Stimulated activated effector memory CD8-positive, alpha-beta T cell treated with anti-CD3 and anti-CD28 coated beads, Interleukin-12 subunit alpha, Interleukin-12 subunit beta, amount 100 ng/mL, for 72 hours (primary cell): Measurements from ENCODE around the gene RAB3IL1.

Source experiments
- ATAC-seq: fragments of 150-1000 bp; cut with Tn5 transposase; 2 replicates; pipeline ENCODE4 v1.10.0; 2021
- DNase-seq, 2 donors: peaks; one replicate each; pipeline ENCODE4 v3.0.0; 2021 to 2022; ENCODE audit warnings: low spot score in 2 of 2
- H3K27ac Mint-ChIP-seq: one replicate; pipeline ENCODE4 v1.8.0; 2022; ENCODE audit warnings: mild to moderate bottlenecking, mixed read lengths
- H3K36me3 Mint-ChIP-seq: one replicate; pipeline ENCODE4 v1.8.0; 2022; ENCODE audit warnings: mild to moderate bottlenecking, mixed read lengths
- H3K4me1 Mint-ChIP-seq: one replicate; pipeline ENCODE4 v1.8.0; 2022; ENCODE audit warnings: mixed read lengths
- H3K4me3 Mint-ChIP-seq: one replicate; pipeline ENCODE4 v1.8.0; 2022; ENCODE audit warnings: mild to moderate bottlenecking, mixed read lengths
- H3K9me3 Mint-ChIP-seq: one replicate; pipeline ENCODE4 v1.8.0; 2022; ENCODE audit warnings: mixed read lengths

RAB3IL1 gene

DNA sequence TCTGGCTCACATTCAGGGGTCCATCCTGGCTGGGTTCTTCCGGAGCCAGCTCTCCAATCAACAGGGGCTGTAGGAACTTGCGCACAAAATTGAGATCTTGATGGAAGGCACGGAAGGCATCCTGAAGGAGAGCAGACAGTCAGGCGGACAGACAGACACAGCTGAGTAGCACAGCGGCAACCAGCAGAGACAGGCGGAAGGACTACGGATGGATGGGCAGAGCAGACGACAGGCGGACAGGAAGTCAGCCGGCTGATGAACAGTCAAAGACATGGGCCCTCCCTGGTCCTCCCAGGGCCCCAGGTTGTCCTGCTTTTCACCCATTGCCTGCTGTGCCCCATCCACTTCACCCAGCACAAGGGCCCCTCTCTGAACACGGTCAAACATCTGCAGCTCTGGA lies 37.3 kb downstream of the RAB3IL1 start:
- H3K4me3 Mint-ChIP-seq = no peak overlapping the region
- no peak for ATAC-seq
- peak overlapping the region; percentile 57 for H3K27ac Mint-ChIP-seq
- no peak for DNase-seq
- no peaks in the 10 kb centered on the region for H3K36me3 Mint-ChIP-seq
- H3K4me1 Mint-ChIP-seq = no peaks in the 10 kb centered on the region
- no peaks in the 10 kb centered on the region for H3K9me3 Mint-ChIP-seq

DNA sequence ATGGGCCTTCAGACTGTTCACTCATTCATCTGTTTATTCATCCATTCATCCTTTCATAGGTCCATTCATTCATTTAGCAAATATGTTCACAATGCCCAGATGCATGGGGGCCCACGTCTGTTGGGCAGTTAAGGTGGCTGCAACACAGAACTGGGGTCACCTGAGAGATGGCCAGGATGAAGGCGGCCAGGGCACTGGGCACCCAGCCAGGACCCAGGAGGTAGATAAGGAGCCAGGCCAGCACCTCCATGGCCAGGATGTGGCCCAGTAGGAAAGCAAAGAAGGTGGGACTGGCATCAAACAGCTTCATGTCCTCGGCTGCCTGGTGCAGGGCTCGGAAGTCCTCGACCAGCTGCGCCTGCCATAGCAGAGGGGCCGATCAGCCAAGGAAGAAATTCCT lies 38.2 kb downstream of the RAB3IL1 start:
- H3K4me3 Mint-ChIP-seq = no peak overlapping the region
- no peak overlapping the region for H3K27ac Mint-ChIP-seq
- no peak for DNase-seq
- no peak for ATAC-seq
- H3K36me3 Mint-ChIP-seq = peaks cover 4% of the 10 kb centered on the region
- H3K9me3 Mint-ChIP-seq = no peaks in the 10 kb centered on the region
- H3K4me1 Mint-ChIP-seq = no peaks in the 10 kb centered on the region

DNA sequence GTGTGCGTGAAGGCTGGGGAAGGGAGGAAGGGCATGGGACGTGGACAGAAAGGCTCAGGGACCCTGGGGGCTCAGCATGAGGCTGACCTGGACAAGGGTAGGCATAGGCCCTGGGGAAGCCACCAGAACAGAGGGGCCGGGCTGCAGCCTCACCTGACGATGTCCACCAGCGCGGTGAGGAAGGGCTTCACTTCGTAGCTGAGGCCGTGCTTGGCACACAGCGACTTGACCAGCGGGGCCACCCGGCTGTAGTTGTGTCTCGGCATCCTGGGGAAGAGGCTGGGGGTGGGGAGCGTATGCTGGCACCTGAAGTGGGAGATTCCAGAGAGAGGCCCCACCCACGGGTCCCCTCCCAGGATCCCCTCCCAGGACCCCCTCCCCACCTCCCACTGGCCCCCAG lies 41.7 kb downstream of the RAB3IL1 start:
- Mint-ChIP-seq H3K36me3 (peaks cover 5% of the 10 kb centered on the region), H3K27ac (no peak overlapping the region)
- ATAC-seq = no peak

DNA sequence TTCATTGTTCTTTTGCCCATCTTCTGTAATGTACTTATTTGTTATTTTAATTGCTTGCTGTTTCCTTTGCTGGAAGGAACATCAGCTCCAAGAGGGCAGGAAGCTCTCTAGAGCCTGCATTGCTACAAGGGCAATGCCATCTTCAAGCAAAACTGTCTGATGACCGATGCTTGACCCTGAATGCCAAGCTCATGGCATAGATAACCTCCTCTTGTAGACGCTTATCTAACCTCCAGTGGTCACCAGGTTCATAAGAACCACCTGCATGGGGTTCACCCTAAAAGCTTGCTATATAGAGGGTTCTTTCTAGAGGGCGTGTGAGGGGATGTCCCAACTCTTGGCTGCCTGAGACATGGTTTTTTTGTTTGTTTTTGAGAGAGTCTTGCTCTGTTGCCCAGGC lies 42.5 kb downstream of the RAB3IL1 start:
- DNase-seq (no peak), ATAC-seq (no peak)
- Mint-ChIP-seq H3K36me3 (peaks cover 7% of the 10 kb centered on the region), H3K9me3 (no peaks in the 10 kb centered on the region), H3K27ac (no peak overlapping the region), H3K4me3 (no peak overlapping the region), H3K4me1 (peaks cover 6% of the 10 kb centered on the region)

More for the DNA sequence above, 41.7 kb downstream of the RAB3IL1 start:
- H3K9me3 Mint-ChIP-seq = no peaks in the 10 kb centered on the region
- H3K4me3 Mint-ChIP-seq = no peak overlapping the region
- H3K4me1 Mint-ChIP-seq = peaks cover 6% of the 10 kb centered on the region
- no peak for DNase-seq

DNA sequence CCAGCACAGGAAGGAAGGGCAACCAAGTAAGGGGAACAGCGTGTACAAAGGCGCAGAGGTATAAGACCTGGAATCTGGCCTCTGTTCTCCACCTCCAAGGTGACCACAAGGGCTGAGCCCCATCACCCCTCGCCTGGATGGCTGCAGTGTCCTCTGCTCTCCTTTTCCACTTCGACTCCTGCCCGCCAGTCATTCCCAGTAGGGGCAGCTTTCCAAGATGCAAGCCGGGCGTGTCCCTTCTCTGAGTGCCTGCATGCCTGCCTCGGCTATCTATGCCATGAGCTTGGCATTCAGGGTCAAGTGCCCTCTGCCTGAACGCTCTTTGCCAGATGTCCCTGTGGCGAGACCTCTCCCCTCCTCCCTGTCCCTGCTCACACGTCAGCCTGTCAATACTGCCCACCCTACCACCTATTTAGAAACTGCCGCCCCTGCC lies 43.0 kb downstream of the RAB3IL1 start:
- H3K4me1 Mint-ChIP-seq = peaks cover 6% of the 10 kb centered on the region
- DNase-seq = no peak
- H3K27ac Mint-ChIP-seq = no peak overlapping the region

DNA sequence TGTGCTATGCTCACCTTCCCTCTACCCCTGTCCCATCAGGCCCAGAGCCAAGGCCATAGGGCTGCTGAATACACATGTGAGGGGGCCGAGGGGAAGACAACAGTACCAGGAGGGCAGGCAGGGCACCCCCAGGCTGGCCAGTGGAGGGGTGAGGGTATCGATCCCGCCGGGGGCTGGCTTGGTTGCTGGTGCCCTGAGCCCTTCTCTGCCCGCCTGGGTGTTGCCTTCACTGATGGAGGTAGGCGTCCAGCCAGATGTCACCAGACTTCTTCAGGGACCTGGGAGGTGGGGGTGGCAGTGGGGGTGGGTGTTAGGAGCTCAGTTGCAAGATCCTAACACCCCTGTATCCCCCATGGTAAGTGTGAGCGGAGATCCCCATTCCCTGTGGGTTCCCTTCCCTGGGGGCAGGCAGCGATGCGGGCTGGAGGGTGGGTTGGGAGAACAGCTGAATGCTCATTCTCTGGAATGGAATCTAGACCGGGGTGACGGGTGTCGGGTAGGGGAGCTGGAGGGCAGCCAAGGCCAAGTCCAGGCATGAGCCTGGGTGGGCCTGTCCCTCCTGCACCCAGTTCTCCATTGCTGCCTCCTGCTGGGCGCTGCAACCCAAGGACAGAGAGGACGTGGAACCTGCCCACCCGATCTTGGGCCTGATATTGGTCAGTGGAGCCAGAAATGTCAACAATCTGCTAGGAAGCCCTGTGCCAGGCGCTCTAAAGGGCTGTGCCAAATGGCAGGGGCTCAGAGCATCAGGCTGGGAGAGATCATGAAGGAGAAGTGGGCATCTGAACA lies 43.6 kb downstream of the RAB3IL1 start:
- no peak for ATAC-seq

More for the DNA sequence above, 43.0 kb downstream of the RAB3IL1 start:
- H3K9me3 Mint-ChIP-seq = no peaks in the 10 kb centered on the region
- H3K4me3 Mint-ChIP-seq = no peak overlapping the region
- no peak for ATAC-seq
- peaks cover 12% of the 10 kb centered on the region for H3K36me3 Mint-ChIP-seq

DNA sequence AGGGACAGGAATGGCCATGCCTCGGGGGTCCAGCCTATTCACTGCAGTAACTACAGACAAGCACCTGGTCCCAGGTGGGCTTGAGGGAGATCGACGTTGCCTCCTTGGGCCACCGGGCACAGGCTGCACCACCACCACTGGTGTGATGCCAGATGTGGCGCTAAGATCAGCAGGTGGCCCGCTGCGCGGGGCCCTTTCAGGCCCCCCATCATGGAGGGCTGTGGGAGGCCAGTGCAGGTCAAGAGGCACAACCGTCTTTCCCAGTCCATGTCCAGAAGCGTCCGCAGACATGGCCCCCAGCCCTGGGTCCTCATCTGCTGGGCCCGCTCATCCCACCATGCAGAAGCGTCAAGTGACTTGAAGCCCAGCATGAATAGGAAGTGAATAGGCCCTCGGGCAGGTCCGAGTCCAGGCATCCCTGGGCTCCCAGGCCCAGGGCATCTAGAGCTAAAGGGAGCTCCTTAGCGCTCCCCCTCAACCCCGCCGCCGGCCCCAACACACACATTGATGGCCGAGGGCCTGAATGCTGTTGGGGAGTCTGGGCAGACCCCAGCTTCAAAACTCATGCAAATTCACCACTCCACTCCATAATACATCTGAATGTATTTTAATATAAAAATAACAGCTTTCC lies 44.3 kb downstream of the RAB3IL1 start:
- H3K4me3 Mint-ChIP-seq = no peak overlapping the region
- no peaks in the 10 kb centered on the region for H3K9me3 Mint-ChIP-seq
- DNase-seq = no peak
- peaks cover 6% of the 10 kb centered on the region for H3K4me1 Mint-ChIP-seq
- ATAC-seq = no peak
- H3K36me3 Mint-ChIP-seq = peaks cover 12% of the 10 kb centered on the region
- H3K27ac Mint-ChIP-seq = no peak overlapping the region

More for the DNA sequence above, 43.6 kb downstream of the RAB3IL1 start:
- DNase-seq = no peak
- Mint-ChIP-seq H3K4me1 (peaks cover 6% of the 10 kb centered on the region), H3K27ac (no peak overlapping the region), H3K4me3 (no peak overlapping the region), H3K9me3 (no peaks in the 10 kb centered on the region), H3K36me3 (peaks cover 12% of the 10 kb centered on the region)

DNA sequence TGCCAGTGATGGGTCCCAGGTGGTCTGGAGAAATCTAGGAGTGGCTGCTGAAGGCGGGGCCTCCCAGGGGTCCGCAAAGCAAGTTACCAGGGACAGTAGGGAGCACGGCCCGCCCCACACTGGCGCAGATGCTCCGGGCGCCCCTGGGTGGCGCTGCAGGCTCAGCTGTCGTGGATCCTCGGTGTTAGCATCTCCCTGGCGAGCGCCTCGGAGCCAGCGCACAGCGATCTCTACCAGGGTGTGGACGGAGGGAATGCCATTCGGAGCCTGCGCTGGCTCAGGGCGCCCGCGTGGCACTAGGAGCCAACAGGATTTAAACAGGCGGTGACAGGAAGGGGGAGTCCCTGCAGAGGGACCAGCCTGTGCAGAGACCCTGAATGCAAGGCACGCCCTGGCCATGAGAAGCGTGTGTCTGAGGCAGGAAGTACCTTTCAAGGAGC lies 46.2 kb downstream of the RAB3IL1 start:
- Mint-ChIP-seq H3K36me3 (peaks cover 12% of the 10 kb centered on the region), H3K9me3 (no peaks in the 10 kb centered on the region), H3K4me1 (peaks cover 6% of the 10 kb centered on the region), H3K4me3 (peak overlapping the region; percentile 59), H3K27ac (peak overlapping the region; percentile 63)
- peak; percentile 87 for ATAC-seq
- peak; percentile 72 to 82 for DNase-seq

DNA sequence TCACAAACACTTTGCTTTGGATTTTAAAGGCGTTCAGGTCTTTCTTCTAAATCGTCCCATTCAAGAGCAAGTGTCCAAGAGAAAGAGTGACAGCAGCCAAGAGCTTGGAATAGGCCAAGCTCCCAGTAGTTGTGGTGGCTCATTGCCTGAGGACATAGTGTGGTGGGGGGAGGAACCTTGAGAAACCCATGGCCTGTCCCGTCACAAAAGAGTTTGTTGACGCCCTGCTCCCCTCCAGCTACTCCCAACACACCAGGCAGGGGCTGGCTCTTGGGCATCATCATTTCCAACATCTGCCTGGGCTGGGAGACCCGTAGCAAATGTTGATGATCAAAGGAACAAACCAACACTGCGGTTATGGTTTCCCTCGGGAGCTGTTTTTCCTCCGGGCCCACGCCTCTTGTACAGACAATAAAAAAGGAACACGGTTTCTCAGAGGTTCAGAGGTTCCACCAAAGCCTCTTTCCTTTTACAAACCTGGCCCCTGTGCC lies 46.8 kb downstream of the RAB3IL1 start:
- DNase-seq = no peak
- Mint-ChIP-seq H3K4me3 (peak overlapping the region; percentile 59), H3K4me1 (peaks cover 6% of the 10 kb centered on the region), H3K27ac (peak overlapping the region; percentile 63), H3K36me3 (peaks cover 18% of the 10 kb centered on the region), H3K9me3 (no peaks in the 10 kb centered on the region)
- no peak for ATAC-seq

DNA sequence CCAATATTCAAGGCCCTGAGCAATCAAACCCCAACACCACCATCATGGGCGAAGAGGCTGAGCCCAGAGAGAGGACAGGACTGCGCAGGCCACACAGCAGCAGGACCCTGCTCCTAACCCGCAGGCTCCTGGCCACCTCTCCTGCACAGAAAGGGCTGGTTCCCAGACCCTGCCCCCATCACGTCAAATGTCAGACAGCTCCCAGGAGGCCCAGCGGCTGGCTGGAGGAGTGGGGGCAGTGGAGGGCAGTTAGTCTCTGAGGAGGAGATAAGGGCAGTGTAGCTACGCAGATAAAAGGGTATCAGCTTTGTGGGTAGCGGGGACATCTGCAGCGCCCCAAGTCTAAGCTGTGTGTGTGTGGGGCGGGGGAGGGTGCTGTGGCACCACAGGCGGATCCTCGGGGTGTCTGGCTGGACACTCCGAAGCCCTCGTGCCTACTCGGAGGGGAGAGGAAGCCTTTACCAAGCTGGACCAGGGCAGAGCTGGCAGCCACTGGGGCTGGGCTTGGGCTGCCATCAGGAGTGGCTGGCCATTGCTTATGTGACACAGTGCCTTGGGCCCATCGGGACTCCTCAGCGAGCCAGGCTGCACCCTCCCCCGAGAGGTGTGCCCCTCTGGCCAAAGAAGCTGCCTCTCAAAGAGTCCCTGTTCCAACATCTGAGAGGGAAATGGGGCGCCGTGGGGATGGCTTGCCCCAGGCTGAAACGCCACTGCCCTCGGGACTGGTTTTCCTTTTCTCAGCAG lies 47.5 kb downstream of the RAB3IL1 start:
- Mint-ChIP-seq H3K27ac (no peak overlapping the region), H3K9me3 (no peaks in the 10 kb centered on the region), H3K4me1 (peaks cover 6% of the 10 kb centered on the region), H3K4me3 (no peak overlapping the region), H3K36me3 (peaks cover 24% of the 10 kb centered on the region)
- ATAC-seq = no peak
- DNase-seq = no peak

DNA sequence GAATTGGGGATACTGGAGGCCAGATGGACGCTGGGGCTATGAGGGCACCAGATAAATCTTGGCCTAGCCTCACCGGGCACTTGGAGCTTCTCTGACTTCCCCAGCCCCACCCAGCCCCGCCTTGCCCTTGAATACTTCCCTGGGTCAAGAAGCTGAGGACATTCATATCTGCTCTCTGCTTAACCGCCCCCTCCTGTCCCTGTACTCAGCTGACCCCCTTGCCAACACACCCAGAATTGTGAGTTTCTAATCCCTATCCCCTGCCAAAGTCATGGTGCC lies 48.0 kb downstream of the RAB3IL1 start:
- Mint-ChIP-seq H3K4me3 (no peak overlapping the region), H3K27ac (no peak overlapping the region)

DNA sequence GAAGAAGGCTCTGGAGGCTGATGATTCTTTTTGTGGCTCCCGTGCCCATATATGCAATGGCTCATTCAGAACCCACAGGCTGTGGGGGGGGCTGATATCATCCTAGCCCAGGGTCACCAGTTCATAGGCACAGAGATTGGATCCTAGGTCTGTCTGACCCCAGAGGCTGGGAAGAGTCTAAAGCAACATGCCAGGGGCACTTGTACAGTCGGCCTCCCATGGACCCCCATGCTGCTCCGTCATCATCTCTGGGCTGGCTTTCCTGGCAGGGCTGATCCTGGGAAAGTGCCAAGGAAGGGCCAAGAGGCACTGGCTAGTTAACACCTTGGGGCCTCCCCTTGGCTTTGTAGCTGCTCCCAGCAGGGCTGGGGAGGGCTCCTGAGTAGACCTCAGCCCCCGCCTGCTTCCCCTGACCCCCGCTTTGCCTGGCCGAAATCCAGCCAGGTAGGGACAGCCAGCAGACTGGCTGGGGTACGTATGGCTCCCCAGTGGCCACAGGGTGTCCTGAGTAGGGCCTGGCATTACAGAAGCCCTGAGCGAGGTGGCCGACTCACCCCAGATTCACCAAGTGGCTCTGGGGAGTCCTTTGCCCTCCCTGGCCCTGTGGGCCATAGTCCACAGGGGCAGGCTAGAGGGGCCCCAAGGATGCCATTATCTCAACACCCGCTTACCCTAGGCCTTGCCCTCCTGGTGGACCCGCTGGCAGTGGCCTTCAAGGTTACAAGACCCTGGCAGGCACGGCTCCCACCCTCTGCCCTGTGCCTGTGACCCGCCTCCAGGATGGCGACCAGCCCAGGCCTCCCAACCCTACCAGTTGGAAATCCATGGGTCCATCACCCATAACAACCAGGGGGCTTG lies 48.6 kb downstream of the RAB3IL1 start:
- ATAC-seq (no peak), DNase-seq (no peak)
- no peak overlapping the region for H3K27ac Mint-ChIP-seq
- H3K4me1 Mint-ChIP-seq = peaks cover 6% of the 10 kb centered on the region
- H3K4me3 Mint-ChIP-seq = no peak overlapping the region
- peaks cover 25% of the 10 kb centered on the region for H3K36me3 Mint-ChIP-seq
- H3K9me3 Mint-ChIP-seq = no peaks in the 10 kb centered on the region

More for the DNA sequence above, 48.0 kb downstream of the RAB3IL1 start:
- ATAC-seq (no peak), DNase-seq (no peak)
- Mint-ChIP-seq H3K36me3 (peaks cover 28% of the 10 kb centered on the region), H3K4me1 (peaks cover 6% of the 10 kb centered on the region), H3K9me3 (no peaks in the 10 kb centered on the region)

DNA sequence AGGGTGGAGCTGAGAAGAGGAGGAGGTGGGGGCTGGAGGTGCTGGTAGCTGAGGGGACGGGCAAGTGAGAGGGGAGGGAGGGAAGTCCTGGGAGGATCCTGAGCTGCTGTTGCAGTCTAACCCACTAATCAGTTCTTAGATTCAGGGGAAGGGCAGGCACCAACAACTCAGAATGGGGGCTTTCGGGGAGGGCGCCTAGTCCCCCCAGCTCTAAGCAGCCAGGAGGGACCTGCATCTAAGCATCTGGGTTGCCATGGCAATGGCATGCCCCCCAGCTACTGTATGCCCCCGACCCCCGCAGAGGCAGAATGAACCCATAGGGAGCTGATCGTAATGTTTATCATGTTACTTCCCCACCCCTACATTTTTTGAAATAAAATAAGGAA lies 50.4 kb downstream of the RAB3IL1 start:
- ATAC-seq (no peak), DNase-seq (no peak)
- peaks cover 6% of the 10 kb centered on the region for H3K4me1 Mint-ChIP-seq
- H3K4me3 Mint-ChIP-seq = no peak overlapping the region
- no peaks in the 10 kb centered on the region for H3K9me3 Mint-ChIP-seq
- peaks cover 40% of the 10 kb centered on the region for H3K36me3 Mint-ChIP-seq
- H3K27ac Mint-ChIP-seq = peak overlapping the region; percentile 60

DNA sequence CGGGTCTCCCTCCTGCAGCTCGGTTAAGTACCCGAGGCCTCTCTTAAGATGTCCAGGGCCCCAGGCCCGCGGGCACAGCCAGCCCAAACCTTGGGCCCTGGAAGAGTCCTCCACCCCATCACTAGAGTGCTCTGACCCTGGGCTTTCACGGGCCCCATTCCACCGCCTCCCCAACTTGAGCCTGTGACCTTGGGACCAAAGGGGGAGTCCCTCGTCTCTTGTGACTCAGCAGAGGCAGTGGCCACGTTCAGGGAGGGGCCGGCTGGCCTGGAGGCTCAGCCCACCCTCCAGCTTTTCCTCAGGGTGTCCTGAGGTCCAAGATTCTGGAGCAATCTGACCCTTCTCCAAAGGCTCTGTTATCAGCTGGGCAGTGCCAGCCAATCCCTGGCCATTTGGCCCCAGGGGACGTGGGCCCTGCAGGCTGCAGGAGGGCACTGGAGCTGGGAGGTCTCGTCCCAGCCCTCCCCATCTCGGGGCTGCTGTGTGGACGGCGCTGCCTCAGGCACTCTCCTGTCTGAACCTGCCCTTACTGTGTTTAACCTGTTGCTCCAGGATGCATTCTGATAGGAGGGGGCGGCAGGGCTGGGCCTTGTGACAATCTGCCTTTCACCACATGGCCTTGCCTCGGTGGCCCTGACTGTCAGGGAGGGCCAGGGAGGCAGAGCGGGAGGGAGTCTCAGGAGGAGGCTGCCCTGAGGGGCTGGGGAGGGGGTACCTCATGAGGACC lies 51.0 kb downstream of the RAB3IL1 start:
- H3K4me3 Mint-ChIP-seq = no peak overlapping the region

More for the DNA sequence above, 51.0 kb downstream of the RAB3IL1 start:
- H3K27ac Mint-ChIP-seq = peak overlapping the region; percentile 60
- peaks cover 46% of the 10 kb centered on the region for H3K36me3 Mint-ChIP-seq
- H3K9me3 Mint-ChIP-seq = no peaks in the 10 kb centered on the region
- peaks cover 6% of the 10 kb centered on the region for H3K4me1 Mint-ChIP-seq
- ATAC-seq (no peak), DNase-seq (no peak)
